HCT116 (cell line): ENCODE measurements around the gene CATSPERD. TPM values are rescaled to one million over a fixed set of nuclear protein-coding genes. Genes with fewer than 3 reads are reported as not detected.

ENCODE experiments used
- ATAC-seq: fragments of 200-7000 bp; cut with Tn5 transposase; 2 replicates; pipeline ENCODE4 v1.9.1; 2020; ENCODE audit warnings: mild to moderate bottlenecking, moderate library complexity
- BruUV-seq: library from RNA; stranded (reverse); fragments of 400-500 nt; replicated peaks from 2 replicates; lab custom pipeline; 2021; lab: Mats Ljungman, UMichigan
- CTCF ChIA-PET: fragments of 300-600 bp; sonication (Branson Sonifier 250); formaldehyde crosslinking; loops from one replicate; lab custom pipeline; 2021; ENCODE audit warnings: antibody characterized with exemption; lab: Charles Lee
- POLR2A ChIA-PET: fragments of 300-600, 350-600 bp; sonication (Branson Sonifier 250); formaldehyde crosslinking; loops from one replicate; lab custom pipeline; 2021; ENCODE audit warnings: antibody characterized with exemption; lab: Charles Lee
- RAD21 ChIA-PET, 2 experiments: fragments of 300-600 bp; sonication (Branson Sonifier 250); formaldehyde crosslinking; loops; one replicate each; lab custom pipeline; 2023; ENCODE audit warnings: low total read pairs in 2 of 2; ENCODE audit not compliant: uncharacterized antibody in 2 of 2, unreplicated experiment in 2 of 2, low non-redundant PET in 1 of 2; lab: Charles Lee
- DNase-seq: peaks from one replicate; pipeline ENCODE4 v3.0.0-alpha.2; 2010; ENCODE audit warnings: low read depth, low spot score
- H2AFZ ChIP-seq: fragments of 200-600 bp; shearing (Covaris generic), sonication (generic); 2 replicates; pipeline ENCODE4 v1.6.1; 2017; ENCODE audit warnings: low read depth, mixed run types, mixed read lengths, antibody characterized with exemption, low read length; ENCODE audit not compliant: poor library complexity, severe bottlenecking
- H3K27ac ChIP-seq: 2 replicates; pipeline ENCODE4 v1.5.1; 2012; ENCODE audit warnings: low read depth, low read length
- H3K27me3 ChIP-seq: fragments of 200-600 bp; sonication (generic); 2 replicates; pipeline ENCODE4 v1.6.1; 2016; ENCODE audit warnings: mixed run types, low read length, mixed read lengths; ENCODE audit not compliant: insufficient read depth
- H3K36me3 ChIP-seq, 2 experiments: fragments of 200-500 bp in 1 of 2; fragments of 200-600 bp in 1 of 2; sonication (Bioruptor generic) in 1 of 2; sonication (generic) in 1 of 2; 2 replicates each; pipeline versions ENCODE4 v1.5.1 to v1.6.1; 2014 to 2016; ENCODE audit warnings: low read length in 2 of 2, inconsistent platforms in 1 of 2, mixed read lengths in 1 of 2, mixed run types in 1 of 2; ENCODE audit not compliant: insufficient read depth in 2 of 2, control insufficient read depth in 1 of 2
- H3K4me1 ChIP-seq, 2 experiments: fragments of 200-600 bp in 1 of 2; sonication (generic) in 1 of 2; 2 replicates each; pipeline versions ENCODE4 v1.5.1 to v1.6.1; 2012 to 2017; ENCODE audit warnings: low read length in 2 of 2, inconsistent platforms in 1 of 2, mild to moderate bottlenecking in 1 of 2, mixed read lengths in 1 of 2, mixed run types in 1 of 2, moderate library complexity in 1 of 2; ENCODE audit not compliant: insufficient read depth in 2 of 2, control insufficient read depth in 1 of 2
- H3K4me2 ChIP-seq: fragments of 200-600 bp; sonication (generic); 2 replicates; pipeline ENCODE4 v1.6.1; 2017; ENCODE audit warnings: mixed run types, low read length, mixed read lengths
- H3K4me3 ChIP-seq, 2 experiments: fragments of 200-600 bp in 1 of 2; sonication (generic) in 1 of 2; replicated peaks in 1 of 2; 2 replicates each; pipeline ENCODE4 v1.5.1; 2011 to 2016; ENCODE audit warnings: low read length in 2 of 2, control low read depth in 1 of 2, low read depth in 1 of 2, mild to moderate bottlenecking in 1 of 2, mixed read lengths in 1 of 2, mixed run types in 1 of 2
- H3K79me2 ChIP-seq: fragments of 200-600 bp; sonication (generic); 2 replicates; pipeline ENCODE4 v1.6.1; 2017; ENCODE audit warnings: mild to moderate bottlenecking, mixed run types, low read length, moderate library complexity, mixed read lengths; ENCODE audit not compliant: insufficient read depth
- H3K9ac ChIP-seq: fragments of 200-600 bp; sonication (generic); 2 replicates; pipeline ENCODE4 v1.6.1; 2016; ENCODE audit warnings: low read length, mixed read lengths
- H3K9me2 ChIP-seq: fragments of 200-600 bp; sonication (generic), shearing (Covaris generic); 2 replicates; pipeline ENCODE4 v1.6.1; 2017; ENCODE audit warnings: mixed run types, mild to moderate bottlenecking, moderate library complexity; ENCODE audit not compliant: insufficient read depth
- H3K9me3 ChIP-seq, 2 experiments: fragments of 200-500 bp in 1 of 2; fragments of 200-600 bp in 1 of 2; sonication (Bioruptor generic) in 1 of 2; sonication (generic) in 1 of 2; 2 replicates each; pipeline ENCODE4 v1.6.1; 2014 to 2017; ENCODE audit warnings: low read length in 2 of 2, mixed read lengths in 2 of 2, inconsistent platforms in 1 of 2, low read depth in 1 of 2, mild to moderate bottlenecking in 1 of 2, mixed run types in 1 of 2, moderate library complexity in 1 of 2; ENCODE audit not compliant: control insufficient read depth in 1 of 2, insufficient read depth in 1 of 2
- H4K20me1 ChIP-seq: fragments of 200-600 bp; sonication (generic), shearing (Covaris generic); 2 replicates; pipeline ENCODE4 v1.6.1; 2017; ENCODE audit warnings: mixed run types, mild to moderate bottlenecking, moderate library complexity; ENCODE audit not compliant: insufficient read depth
- ATF3 ChIP-seq: IDR thresholded peaks from 2 replicates; pipeline ENCODE4 v1.6.1; 2012
- CBX3 ChIP-seq: IDR thresholded peaks from 2 replicates; pipeline ENCODE4 v1.6.1; 2012; ENCODE audit warnings: low read depth
- CEBPB ChIP-seq: IDR thresholded peaks from 2 replicates; pipeline ENCODE4 v1.6.1; 2012; ENCODE audit warnings: low read depth
- CTCF ChIP-seq, 3 experiments: fragments of 200-600 bp in 1 of 3; sonication (generic) in 1 of 3; IDR thresholded peaks in 2 of 3; conservative IDR thresholded peaks in 1 of 3; 2 replicates each; pipeline ENCODE4 v1.5.1; 2012 to 2017; ENCODE audit warnings: low read depth in 2 of 3, low read length in 2 of 3, antibody characterized with exemption in 1 of 3, borderline replicate concordance in 1 of 3, control low read depth in 1 of 3, mild to moderate bottlenecking in 1 of 3, mixed read lengths in 1 of 3, mixed run types in 1 of 3, moderate library complexity in 1 of 3; ENCODE audit not compliant: insufficient read depth in 1 of 3
- EGR1 ChIP-seq: IDR thresholded peaks from 2 replicates; pipeline ENCODE4 v1.6.1; 2012; ENCODE audit warnings: low read depth
- ELF1 ChIP-seq: IDR thresholded peaks from 2 replicates; pipeline ENCODE4 v1.6.1; 2012; ENCODE audit warnings: low read depth, borderline replicate concordance
- EZH2 ChIP-seq: fragments of 200-600 bp; sonication (generic); IDR thresholded peaks from 2 replicates; pipeline ENCODE4 v1.6.1; 2017; ENCODE audit warnings: antibody characterized with exemption, mixed run types
- JUND ChIP-seq: IDR thresholded peaks from 2 replicates; pipeline ENCODE4 v1.6.1; 2012
- MAX ChIP-seq: IDR thresholded peaks from 2 replicates; pipeline ENCODE4 v1.6.1; 2012
- POLR2A ChIP-seq: IDR thresholded peaks from 2 replicates; pipeline ENCODE4 v1.7.0; 2011; ENCODE audit warnings: borderline replicate concordance; ENCODE audit not compliant: insufficient read depth, insufficient read length; ENCODE audit errors: extremely low read depth
- POLR2AphosphoS5 ChIP-seq: IDR thresholded peaks from 2 replicates; pipeline ENCODE4 v1.6.1; 2011; ENCODE audit warnings: mild to moderate bottlenecking, low read depth, low read length, moderate library complexity
- REST ChIP-seq: IDR thresholded peaks from 2 replicates; pipeline ENCODE4 v1.6.1; 2012; ENCODE audit warnings: low read depth
- SIN3A ChIP-seq: IDR thresholded peaks from 2 replicates; pipeline ENCODE4 v1.6.1; 2012; ENCODE audit warnings: low read depth
- SP1 ChIP-seq: IDR thresholded peaks from 2 replicates; pipeline ENCODE4 v1.6.1; 2012; ENCODE audit warnings: low read depth
- TCF7L2 ChIP-seq: IDR thresholded peaks from 2 replicates; pipeline ENCODE4 v1.7.0; 2011; ENCODE audit warnings: borderline replicate concordance, inconsistent platforms; ENCODE audit not compliant: insufficient read depth, insufficient read length; ENCODE audit errors: extremely low read depth
- YY1 ChIP-seq: IDR thresholded peaks from 2 replicates; pipeline ENCODE4 v1.6.1; 2011; ENCODE audit warnings: low read length, low read depth, moderate library complexity, mild to moderate bottlenecking; ENCODE audit not compliant: insufficient replicate concordance; ENCODE audit errors: extremely low read depth
- ZBTB33 ChIP-seq: IDR thresholded peaks from 2 replicates; pipeline ENCODE4 v1.6.1; 2011; ENCODE audit warnings: mild to moderate bottlenecking, low read length, moderate library complexity; ENCODE audit not compliant: insufficient replicate concordance; ENCODE audit errors: extremely low read depth
- ZFX ChIP-seq: fragments of 450-650 bp; IDR thresholded peaks from 2 replicates; pipeline ENCODE4 v1.6.1; 2017
- ZNF274 ChIP-seq: fragments of 200-500 bp; sonication (Bioruptor generic); IDR thresholded peaks from 2 replicates; pipeline ENCODE4 v1.6.1; 2014; ENCODE audit warnings: mild to moderate bottlenecking, low read depth, low read length, inconsistent platforms
- intact Hi-C: fragments of 100-400 bp; cut with micrococcal nuclease; formaldehyde crosslinking; loops from 2 replicates; pipeline ENCODE4 v1.10.0; 2022
- total RNA-seq: library from RNA; stranded (reverse); gene quantifications from one replicate; pipeline ENCODE4 v1.2.1, GENCODE V29; 2021; ENCODE audit not compliant: unreplicated experiment

The CATSPERD gene
- total RNA-seq, 1 experiment from 2014 or later = not detected

- POLR2A ChIA-PET = no interaction called here
- BruUV-seq = no TSS peak
- TF ChIP-seq MAX (no peak), REST (no peak), CBX3 (no peak), EZH2 (no peak), ELF1 (no peak), SIN3A (no peak), POLR2AphosphoS5 (no peak), ZBTB33 (no peak), TCF7L2 (no peak), POLR2A (no peak), ZNF274 (no peak), JUND (no peak), ATF3 (no peak), EGR1 (no peak), SP1 (no peak), ZFX (no peak), CEBPB (no peak), CTCF (IDR thresholded peaks at IDR 0.05 in 2 of 3, conservative IDR thresholded peaks at IDR 0.05 in 1 of 3; ENCODE audit: borderline replicate concordance in 1 of 3, insufficient read depth in 1 of 3, low read depth in 2 of 3, low read length in 2 of 3) (no peak), YY1 (no peak)
- TF ChIP-seq, all 23 proteins: peak for 0
- Histone ChIP-seq H3K9me2 (no peaks in the 10 kb centered on the region), H2AFZ (no peak overlapping the region), H3K4me3 (no peak overlapping the region), H3K36me3 (peaks cover 20 to 67% of the 10 kb centered on the region in 2 experiments; a peak in 3 of 4 replicates), H3K4me2 (no peak overlapping the region), H3K79me2 (peaks cover 54% of the 10 kb centered on the region), H3K27ac (no peak overlapping the region), H3K9ac (no peak overlapping the region), H3K4me1 (peaks cover 4 to 20% of the 10 kb centered on the region in 2 experiments; a peak in 2 of 4 replicates), H4K20me1 (peaks cover 17% of the 10 kb centered on the region; the same call in 1 of the 2 replicates), H3K27me3 (no peaks in the 10 kb centered on the region), H3K9me3 (no peaks in the 10 kb centered on the region)
- ChIA-PET RAD21 (no interaction called here), CTCF (no interaction called here)
- intact Hi-C loops = no loop called here
- DNase-seq (no peak), ATAC-seq (no peak)
Observed at GRCh38 chr19:5695649-5696195, 24.7 kb upstream of the CATSPERD start.
